WI38 (cell line): Measurements from ENCODE around the gene ACTRT2.

ENCODE experiments used
- H3K4me3 ChIP-seq: 2 replicates; pipeline ENCODE4 v1.5.1; 2011; ENCODE audit warnings: low read depth, mild to moderate bottlenecking, control low read depth, low read length
- TF ChIP-seq, protein P1 (sequence below): IDR thresholded peaks from 2 replicates; pipeline ENCODE4 v1.5.1; 2012; ENCODE audit warnings: low read depth, mild to moderate bottlenecking, control low read depth, low read length

The ACTRT2 gene

DNA sequence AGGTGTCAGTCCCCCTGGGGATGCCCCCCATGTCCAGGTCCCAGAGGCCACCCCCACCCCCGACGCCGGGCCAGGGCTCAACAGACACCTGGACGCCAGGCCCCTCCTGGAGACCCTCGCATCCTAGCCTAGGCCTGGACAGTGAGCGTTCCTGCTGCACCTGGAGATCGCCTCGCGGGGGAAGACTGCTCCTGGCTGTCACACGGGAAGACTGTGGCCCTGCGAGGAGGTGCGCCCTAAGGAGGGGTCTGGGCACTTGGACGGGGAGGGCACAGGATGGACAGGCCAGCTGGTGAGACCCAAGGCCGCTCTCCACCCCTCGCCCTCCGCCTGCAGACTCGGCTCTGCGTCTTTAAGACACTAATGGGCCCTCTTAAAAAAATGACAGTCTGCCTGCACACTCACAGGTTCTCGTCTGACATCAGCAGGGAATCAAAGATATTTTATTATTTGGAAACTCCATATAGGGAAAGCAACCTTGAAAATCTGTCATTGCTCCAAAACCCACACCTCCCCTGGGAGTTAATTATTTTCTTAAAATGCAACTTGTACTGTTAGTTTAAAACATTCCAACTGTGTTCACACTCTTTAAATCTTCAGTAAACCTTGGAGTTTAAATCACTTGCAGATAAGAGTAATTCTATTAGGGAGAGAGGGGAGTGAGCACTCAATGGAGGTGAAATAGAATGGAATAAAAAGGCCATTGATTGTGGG, 45.6 kb upstream of the ACTRT2 start:
- TF ChIP-seq, protein P1, sequence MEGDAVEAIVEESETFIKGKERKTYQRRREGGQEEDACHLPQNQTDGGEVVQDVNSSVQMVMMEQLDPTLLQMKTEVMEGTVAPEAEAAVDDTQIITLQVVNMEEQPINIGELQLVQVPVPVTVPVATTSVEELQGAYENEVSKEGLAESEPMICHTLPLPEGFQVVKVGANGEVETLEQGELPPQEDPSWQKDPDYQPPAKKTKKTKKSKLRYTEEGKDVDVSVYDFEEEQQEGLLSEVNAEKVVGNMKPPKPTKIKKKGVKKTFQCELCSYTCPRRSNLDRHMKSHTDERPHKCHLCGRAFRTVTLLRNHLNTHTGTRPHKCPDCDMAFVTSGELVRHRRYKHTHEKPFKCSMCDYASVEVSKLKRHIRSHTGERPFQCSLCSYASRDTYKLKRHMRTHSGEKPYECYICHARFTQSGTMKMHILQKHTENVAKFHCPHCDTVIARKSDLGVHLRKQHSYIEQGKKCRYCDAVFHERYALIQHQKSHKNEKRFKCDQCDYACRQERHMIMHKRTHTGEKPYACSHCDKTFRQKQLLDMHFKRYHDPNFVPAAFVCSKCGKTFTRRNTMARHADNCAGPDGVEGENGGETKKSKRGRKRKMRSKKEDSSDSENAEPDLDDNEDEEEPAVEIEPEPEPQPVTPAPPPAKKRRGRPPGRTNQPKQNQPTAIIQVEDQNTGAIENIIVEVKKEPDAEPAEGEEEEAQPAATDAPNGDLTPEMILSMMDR, result no peak

DNA sequence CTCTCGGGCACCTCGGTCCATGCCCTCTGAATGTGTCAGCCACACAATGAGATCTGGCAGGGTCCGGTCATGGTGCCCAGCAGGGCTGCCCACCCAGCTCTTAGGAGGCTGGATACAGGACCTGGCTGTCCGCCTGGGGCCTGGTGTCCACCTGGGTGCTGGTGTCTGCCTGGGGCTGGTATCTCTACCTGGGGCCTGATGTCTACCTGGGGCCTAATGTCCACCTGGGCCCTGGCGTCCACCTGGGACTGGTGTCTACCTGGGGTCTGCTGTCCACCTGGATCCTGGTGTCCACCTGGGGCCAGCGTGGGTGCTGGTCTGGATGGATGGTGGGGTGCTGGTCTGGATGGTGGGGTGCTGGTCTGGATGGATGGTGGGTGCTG, 45.1 kb upstream of the ACTRT2 start:
- H3K4me3 ChIP-seq, result no peak overlapping the region
- TF ChIP-seq, protein P1, result no peak

More for the DNA sequence above, 45.6 kb upstream of the ACTRT2 start:
- H3K4me3 ChIP-seq, result no peak overlapping the region

DNA sequence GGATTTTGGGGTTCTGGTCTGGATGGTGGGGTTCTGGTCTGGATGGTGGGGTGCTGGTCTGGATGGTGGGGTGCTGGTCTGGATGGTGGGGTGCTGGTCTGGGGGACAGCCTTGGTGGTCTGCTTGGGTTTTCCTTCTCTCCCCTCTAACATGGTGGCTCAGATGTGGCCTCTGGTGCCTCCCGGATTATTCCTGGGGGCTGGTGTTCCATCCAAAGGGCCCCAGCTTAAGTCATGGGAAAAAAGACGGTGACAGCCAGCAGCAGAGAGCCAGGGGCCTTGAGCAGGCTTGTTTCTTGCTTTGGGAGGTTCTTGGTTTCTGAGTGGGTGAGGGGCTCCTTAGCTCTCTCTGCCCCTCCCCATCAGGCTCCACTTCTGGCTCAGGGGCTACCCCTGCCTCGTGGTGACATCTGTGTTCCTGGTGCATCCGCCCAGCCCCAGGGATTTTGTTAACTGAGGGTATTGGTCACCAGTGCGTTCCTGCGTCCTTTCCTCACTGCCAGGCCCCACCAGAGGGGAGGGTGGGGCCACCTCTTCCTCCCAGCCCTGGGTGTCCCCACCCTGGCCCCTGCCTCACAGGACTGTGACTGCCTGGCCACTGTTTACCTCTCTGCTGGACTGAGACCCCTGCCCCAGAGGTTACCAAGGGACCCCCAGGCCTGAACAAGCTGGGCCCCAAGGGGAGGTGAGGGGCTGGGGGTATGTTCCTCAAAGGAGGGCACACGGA, 43.2 kb upstream of the ACTRT2 start:
- TF ChIP-seq, protein P1, result no peak
- no peak overlapping the region for H3K4me3 ChIP-seq

DNA sequence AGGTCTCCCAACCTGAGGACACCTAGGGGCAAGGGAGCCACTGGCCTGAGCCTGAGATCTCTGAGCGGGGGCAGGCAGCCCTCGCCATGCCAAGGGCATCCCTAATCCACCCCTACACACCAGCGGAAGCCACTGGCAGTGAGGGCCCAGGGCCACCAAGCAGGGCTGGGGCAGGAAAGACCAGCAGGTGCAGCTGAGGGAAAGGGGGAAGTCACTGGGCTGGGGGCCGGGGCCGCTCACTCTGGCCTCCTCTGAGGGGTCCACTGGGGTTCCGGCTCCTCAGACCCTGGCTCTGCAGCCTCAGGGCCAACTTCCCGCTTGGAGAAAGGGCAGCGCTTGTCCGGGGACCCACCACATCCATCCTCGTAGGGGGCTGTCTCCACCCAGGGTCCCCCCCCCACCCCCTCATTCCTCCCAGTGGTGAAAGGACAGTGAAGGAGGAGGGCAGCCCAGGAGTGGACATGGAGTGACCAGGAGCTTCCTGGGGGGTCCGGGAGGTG, 42.5 kb upstream of the ACTRT2 start:
- TF ChIP-seq, protein P1, result no peak
- no peak overlapping the region for H3K4me3 ChIP-seq

DNA sequence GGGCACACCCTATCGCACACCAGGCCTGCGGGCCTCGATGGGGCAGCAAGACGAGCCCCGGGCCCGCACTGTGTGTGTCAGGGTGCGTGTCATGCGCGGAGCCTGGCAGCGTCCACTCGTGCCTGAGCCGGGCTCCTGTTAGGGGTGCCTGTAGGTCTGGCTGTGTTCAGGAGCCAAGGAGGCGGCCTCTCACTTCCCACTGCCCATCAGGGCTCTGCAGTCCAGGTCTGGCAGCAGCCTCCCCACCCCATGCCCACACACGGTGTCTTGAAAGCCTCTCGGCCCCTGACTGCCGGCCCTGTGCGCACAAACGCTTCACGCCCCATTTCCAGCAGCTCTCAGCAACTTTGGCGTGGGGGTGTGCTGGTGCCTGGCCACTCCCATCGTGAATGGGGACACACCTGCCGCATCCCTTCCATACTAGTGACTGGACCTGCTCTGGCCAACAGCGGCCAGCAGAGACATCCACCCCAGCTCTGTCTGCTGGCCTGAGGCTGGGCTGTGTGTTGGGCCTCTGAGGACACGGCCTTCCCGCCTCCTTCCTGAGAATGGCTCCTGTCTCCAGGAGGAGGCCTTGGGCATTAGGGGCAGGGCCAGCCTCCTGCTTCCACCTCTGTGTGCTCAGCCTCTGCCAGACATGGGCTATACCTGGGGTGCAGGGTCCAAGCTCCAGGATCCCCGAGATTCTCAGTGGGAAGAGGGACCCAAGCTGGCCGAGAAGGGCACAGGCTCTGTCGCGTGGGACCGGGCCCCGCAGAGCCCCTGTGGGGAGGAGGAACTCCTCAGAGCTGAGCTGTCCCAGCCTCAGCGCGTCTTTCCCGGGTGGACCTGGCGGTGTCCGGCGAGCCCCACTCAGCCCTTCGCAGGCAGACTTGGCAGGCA, 41.8 kb upstream of the ACTRT2 start:
- TF ChIP-seq, protein P1, result no peak
- H3K4me3 ChIP-seq, result no peak overlapping the region

DNA sequence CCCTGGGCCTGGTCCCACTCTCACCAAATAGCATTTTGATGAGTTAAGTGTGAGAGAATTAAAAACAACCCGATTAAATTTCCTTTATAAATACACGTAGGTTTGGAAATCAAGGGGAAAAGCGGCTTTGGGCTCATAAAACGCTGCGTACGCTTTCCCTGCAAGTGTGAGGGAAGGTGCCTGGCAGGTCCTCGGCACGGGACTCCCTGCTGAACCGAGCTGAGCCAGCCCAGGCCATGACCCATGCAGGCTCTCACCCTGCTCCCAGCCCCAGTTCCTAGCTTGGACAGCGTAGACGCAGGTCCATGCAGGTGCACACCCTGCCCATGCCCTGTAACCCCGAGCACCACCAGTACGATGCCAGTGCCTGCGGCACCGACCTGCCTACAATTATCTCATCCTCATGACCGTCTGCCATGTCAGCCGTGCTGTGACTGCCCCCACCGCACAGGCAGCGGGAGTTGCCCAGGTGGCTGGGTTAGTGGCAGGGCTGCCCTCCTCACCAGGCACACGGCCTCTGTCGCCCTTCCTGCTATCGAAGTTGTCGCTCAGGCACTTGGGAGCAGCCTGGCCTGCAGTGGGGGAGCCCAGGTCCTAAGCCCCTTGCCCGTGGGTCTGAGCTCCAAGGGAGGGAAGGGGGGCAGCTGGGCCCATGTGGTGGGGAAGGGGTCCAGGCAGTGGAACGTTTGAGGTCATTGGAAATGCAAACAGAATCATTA, 41.0 kb upstream of the ACTRT2 start:
- TF ChIP-seq, protein P1, result no peak
- H3K4me3 ChIP-seq, result no peak overlapping the region
